ENCODE measurements around the gene PRND.

DNA sequence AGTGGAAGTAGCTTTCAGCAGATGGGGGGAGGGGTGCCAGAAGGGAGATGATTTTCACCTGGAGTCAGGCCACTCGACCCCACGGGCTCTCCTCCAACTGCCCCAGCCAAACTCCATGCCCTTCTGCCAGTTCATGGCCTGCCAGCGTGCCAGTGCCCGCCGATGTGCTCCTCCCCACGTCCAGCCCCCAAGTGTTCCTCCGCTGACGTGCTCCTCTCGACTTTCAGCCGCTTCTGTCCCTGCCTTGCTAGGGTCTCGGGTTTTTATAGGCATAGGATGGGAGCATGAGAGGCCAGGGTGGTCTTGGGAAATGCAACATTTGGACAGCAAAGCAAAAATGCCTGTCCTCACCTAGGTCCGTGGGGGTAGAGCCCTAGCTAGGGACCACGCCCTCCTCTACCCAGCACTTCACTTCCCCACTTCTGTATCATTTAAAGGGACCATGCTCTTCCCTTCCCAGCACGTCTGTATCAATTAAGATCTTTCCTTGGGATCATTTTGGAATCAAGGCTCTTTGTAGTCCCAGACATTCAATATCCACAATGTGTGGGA lies 54.4 kb downstream of the PRND start:
- no peak for TF ChIP-seq POLR2A (IDR thresholded peaks at IDR 0.05)
- TF ChIP-seq CTCF (IDR thresholded peaks at IDR 0.05) = no peak
